ENCODE results near the gene IPO8.

- TF ChIP-seq CTCF (IDR thresholded peaks at IDR 0.05), result no peak
- TF ChIP-seq POLR2AphosphoS5 (IDR thresholded peaks at IDR 0.05), result no peak
- TF ChIP-seq POLR2A (IDR thresholded peaks at IDR 0.05), result no peak
Measured at GRCh38 chr12:30646821-30647220, 48.8 kb downstream of the IPO8 start.
